Smooth muscle cell (in vitro differentiated cells): Measurements from ENCODE around the gene MINDY3. TPM values are rescaled to one million over a fixed set of nuclear protein-coding genes. Genes with fewer than 3 reads are reported as not detected.

Source experiments
- DNase-seq: peaks from one replicate; lab custom pipeline; 2025; ENCODE audit not compliant: unreplicated experiment; lab: John Stamatoyannopoulos, UW
- H2AFZ ChIP-seq: fragments of 200-600 bp; sonication (generic); 2 replicates; pipeline ENCODE4 v1.6.0; 2016; ENCODE audit warnings: antibody characterized with exemption, low read depth, mild to moderate bottlenecking
- H3F3A ChIP-seq: fragments of 200-600 bp; sonication (generic); 2 replicates; pipeline ENCODE4 v1.6.0; 2017; ENCODE audit warnings: antibody characterized with exemption, low read depth
- H3K27ac ChIP-seq: fragments of 200-600 bp; sonication (generic); 2 replicates; pipeline ENCODE4 v1.5.1; 2016; ENCODE audit warnings: low read depth, mild to moderate bottlenecking
- H3K27me3 ChIP-seq: fragments of 200-600 bp; sonication (generic); 2 replicates; pipeline ENCODE4 v1.6.1; 2016; ENCODE audit warnings: low read depth, mild to moderate bottlenecking
- H3K36me3 ChIP-seq: fragments of 200-600 bp; sonication (generic); 2 replicates; pipeline ENCODE4 v1.5.1; 2016; ENCODE audit warnings: low read depth
- H3K4me1 ChIP-seq: fragments of 200-600 bp; sonication (generic); 2 replicates; pipeline ENCODE4 v1.5.1; 2016; ENCODE audit warnings: low read depth
- H3K4me2 ChIP-seq: fragments of 200-600 bp; sonication (generic); 2 replicates; pipeline ENCODE4 v1.6.0; 2016; ENCODE audit warnings: mild to moderate bottlenecking
- H3K4me3 ChIP-seq: fragments of 200-600 bp; sonication (generic); 2 replicates; pipeline ENCODE4 v1.5.1; 2016; ENCODE audit warnings: mild to moderate bottlenecking
- H3K79me2 ChIP-seq: fragments of 200-600 bp; sonication (generic); 2 replicates; pipeline ENCODE4 v1.6.0; 2016; ENCODE audit warnings: low read depth, mild to moderate bottlenecking
- H3K9ac ChIP-seq: fragments of 200-600 bp; sonication (generic); 2 replicates; pipeline ENCODE4 v1.6.0; 2016; ENCODE audit warnings: low read depth
- H3K9me3 ChIP-seq: fragments of 200-600 bp; sonication (generic); replicated peaks from 2 replicates; pipeline ENCODE4 v1.5.1; 2016; ENCODE audit warnings: low read depth
- H4K20me1 ChIP-seq: fragments of 200-600 bp; sonication (generic); 2 replicates; pipeline ENCODE4 v1.6.0; 2016; ENCODE audit warnings: low read depth
- CTCF ChIP-seq: fragments of 200-600 bp; sonication (generic); IDR thresholded peaks from 2 replicates; pipeline ENCODE4 v1.5.1; 2017; ENCODE audit warnings: borderline replicate concordance, mild to moderate bottlenecking, antibody characterized with exemption; ENCODE audit not compliant: insufficient read depth, poor library complexity, severe bottlenecking
- WGBS: methylation state at CpG from one replicate; pipeline ENCODE4 v1.1.7; 2016; ENCODE audit warnings: low lambda C conversion rate; 5-methylcytosine and 5-hydroxymethylcytosine counted together
- polyA plus RNA-seq: library from polyadenylated mRNA; unstranded; fragments of >200 nt; fragmentation: Nextera tagmentation; extraction: Ambion mirVana; gene quantifications from 2 replicates; pipeline ENCODE4 v1.2.1, GENCODE V29; 2016
- total RNA-seq: library from RNA; depleted of rRNA; stranded (reverse); fragments of >200 nt; gene quantifications from 2 replicates; pipeline ENCODE4 v1.2.3, GENCODE V29; 2014

The MINDY3 gene
- total and polyA plus RNA-seq, 2 experiments from 2014 or later = 16.9 to 32.2 TPM

- peaks cover under 1% of the 10 kb centered on the region for H3K36me3 ChIP-seq
- 86% methylated on average over 7 of the region's 7 CpGs for WGBS
- TF ChIP-seq CTCF = no peak
- no peaks in the 10 kb centered on the region for H3K79me2 ChIP-seq
- H3K9ac ChIP-seq = no peak overlapping the region
- no peak overlapping the region for H2AFZ ChIP-seq
- H3K4me3 ChIP-seq = no peak overlapping the region
- H3K27ac ChIP-seq = no peak overlapping the region
- H3K4me2 ChIP-seq = no peak overlapping the region
- H3K27me3 ChIP-seq = no peaks in the 10 kb centered on the region
- H3K4me1 ChIP-seq = no peaks in the 10 kb centered on the region
- no peaks in the 10 kb centered on the region for H4K20me1 ChIP-seq
- peaks cover 26% of the 10 kb centered on the region for H3F3A ChIP-seq
- no peak for DNase-seq
- no peaks in the 10 kb centered on the region for H3K9me3 ChIP-seq
Observed at GRCh38 chr10:15795036-15795792, 65.1 kb downstream of the MINDY3 start.

- Histone ChIP-seq H3F3A (peaks cover 29% of the 10 kb centered on the region), H3K36me3 (no peaks in the 10 kb centered on the region), H3K9ac (no peak overlapping the region), H3K27ac (no peak overlapping the region), H3K4me1 (peaks cover 6% of the 10 kb centered on the region), H3K79me2 (no peaks in the 10 kb centered on the region), H4K20me1 (no peaks in the 10 kb centered on the region), H2AFZ (no peak overlapping the region), H3K4me3 (no peak overlapping the region), H3K9me3 (no peaks in the 10 kb centered on the region), H3K27me3 (no peaks in the 10 kb centered on the region), H3K4me2 (no peak overlapping the region)
- DNase-seq = no peak
- no peak for TF ChIP-seq CTCF
Observed at GRCh38 chr10:15794569-15794968, 65.7 kb downstream of the MINDY3 start.

- Histone ChIP-seq H3K27me3 (no peaks in the 10 kb centered on the region), H3K9me3 (no peaks in the 10 kb centered on the region), H2AFZ (no peak overlapping the region), H3K27ac (no peak overlapping the region), H3K9ac (no peak overlapping the region), H3K36me3 (no peaks in the 10 kb centered on the region), H3F3A (peaks cover 29% of the 10 kb centered on the region), H3K4me3 (no peak overlapping the region), H3K4me2 (no peak overlapping the region), H4K20me1 (no peaks in the 10 kb centered on the region), H3K4me1 (peaks cover 8% of the 10 kb centered on the region), H3K79me2 (no peaks in the 10 kb centered on the region)
- DNase-seq = no peak
- WGBS = 76% methylated on average over 5 of the region's 5 CpGs
- no peak for TF ChIP-seq CTCF
Observed at GRCh38 chr10:15793664-15794063, 66.6 kb downstream of the MINDY3 start.

GRCh38 chr10:15792777-15793176 lies 67.5 kb downstream of the MINDY3 start:
- Histone ChIP-seq H3K27me3 (no peaks in the 10 kb centered on the region), H3K4me1 (peaks cover 8% of the 10 kb centered on the region), H3K79me2 (no peaks in the 10 kb centered on the region), H3F3A (peaks cover 29% of the 10 kb centered on the region), H3K36me3 (no peaks in the 10 kb centered on the region), H3K4me3 (no peak overlapping the region), H3K9ac (no peak overlapping the region), H4K20me1 (no peaks in the 10 kb centered on the region), H3K4me2 (no peak overlapping the region), H3K27ac (no peak overlapping the region), H2AFZ (no peak overlapping the region), H3K9me3 (no peaks in the 10 kb centered on the region)
- TF ChIP-seq CTCF = no peak
- 95% methylated on average over 4 of the region's 4 CpGs for WGBS
- DNase-seq = no peak
